ENCODE data around the gene C1orf35.

DNA sequence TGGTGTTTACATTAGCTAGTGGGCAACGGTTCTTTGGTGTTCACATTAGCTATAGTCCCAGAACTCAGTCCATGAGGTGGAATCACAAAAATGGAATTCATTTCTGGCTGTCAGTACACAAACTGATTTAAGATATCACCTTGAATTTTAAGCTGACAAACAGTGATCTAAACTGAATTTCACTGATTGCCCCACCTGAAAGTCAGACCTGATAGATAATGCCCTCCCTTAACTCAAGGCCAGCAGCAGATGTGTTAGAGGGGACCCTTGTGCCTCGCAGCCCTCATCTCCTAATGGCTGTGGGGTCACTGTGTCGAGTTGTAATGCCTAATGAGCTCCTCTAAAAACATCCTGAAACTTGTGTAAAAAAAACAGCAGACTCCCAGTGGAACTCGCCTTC, 12.0 kb downstream of the C1orf35 start:
- TF ChIP-seq, protein P1, sequence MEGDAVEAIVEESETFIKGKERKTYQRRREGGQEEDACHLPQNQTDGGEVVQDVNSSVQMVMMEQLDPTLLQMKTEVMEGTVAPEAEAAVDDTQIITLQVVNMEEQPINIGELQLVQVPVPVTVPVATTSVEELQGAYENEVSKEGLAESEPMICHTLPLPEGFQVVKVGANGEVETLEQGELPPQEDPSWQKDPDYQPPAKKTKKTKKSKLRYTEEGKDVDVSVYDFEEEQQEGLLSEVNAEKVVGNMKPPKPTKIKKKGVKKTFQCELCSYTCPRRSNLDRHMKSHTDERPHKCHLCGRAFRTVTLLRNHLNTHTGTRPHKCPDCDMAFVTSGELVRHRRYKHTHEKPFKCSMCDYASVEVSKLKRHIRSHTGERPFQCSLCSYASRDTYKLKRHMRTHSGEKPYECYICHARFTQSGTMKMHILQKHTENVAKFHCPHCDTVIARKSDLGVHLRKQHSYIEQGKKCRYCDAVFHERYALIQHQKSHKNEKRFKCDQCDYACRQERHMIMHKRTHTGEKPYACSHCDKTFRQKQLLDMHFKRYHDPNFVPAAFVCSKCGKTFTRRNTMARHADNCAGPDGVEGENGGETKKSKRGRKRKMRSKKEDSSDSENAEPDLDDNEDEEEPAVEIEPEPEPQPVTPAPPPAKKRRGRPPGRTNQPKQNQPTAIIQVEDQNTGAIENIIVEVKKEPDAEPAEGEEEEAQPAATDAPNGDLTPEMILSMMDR (IDR thresholded peaks at IDR 0.05; ENCODE audit: insufficient read depth, low read length), result no peak
- TF ChIP-seq, protein P2, sequence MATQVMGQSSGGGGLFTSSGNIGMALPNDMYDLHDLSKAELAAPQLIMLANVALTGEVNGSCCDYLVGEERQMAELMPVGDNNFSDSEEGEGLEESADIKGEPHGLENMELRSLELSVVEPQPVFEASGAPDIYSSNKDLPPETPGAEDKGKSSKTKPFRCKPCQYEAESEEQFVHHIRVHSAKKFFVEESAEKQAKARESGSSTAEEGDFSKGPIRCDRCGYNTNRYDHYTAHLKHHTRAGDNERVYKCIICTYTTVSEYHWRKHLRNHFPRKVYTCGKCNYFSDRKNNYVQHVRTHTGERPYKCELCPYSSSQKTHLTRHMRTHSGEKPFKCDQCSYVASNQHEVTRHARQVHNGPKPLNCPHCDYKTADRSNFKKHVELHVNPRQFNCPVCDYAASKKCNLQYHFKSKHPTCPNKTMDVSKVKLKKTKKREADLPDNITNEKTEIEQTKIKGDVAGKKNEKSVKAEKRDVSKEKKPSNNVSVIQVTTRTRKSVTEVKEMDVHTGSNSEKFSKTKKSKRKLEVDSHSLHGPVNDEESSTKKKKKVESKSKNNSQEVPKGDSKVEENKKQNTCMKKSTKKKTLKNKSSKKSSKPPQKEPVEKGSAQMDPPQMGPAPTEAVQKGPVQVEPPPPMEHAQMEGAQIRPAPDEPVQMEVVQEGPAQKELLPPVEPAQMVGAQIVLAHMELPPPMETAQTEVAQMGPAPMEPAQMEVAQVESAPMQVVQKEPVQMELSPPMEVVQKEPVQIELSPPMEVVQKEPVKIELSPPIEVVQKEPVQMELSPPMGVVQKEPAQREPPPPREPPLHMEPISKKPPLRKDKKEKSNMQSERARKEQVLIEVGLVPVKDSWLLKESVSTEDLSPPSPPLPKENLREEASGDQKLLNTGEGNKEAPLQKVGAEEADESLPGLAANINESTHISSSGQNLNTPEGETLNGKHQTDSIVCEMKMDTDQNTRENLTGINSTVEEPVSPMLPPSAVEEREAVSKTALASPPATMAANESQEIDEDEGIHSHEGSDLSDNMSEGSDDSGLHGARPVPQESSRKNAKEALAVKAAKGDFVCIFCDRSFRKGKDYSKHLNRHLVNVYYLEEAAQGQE (IDR thresholded peaks at IDR 0.05; ENCODE audit: insufficient replicate concordance, low read depth), result no peak
